HG03460 (cell line): Measurements from ENCODE around the gene LTB4R2.
A peak's percentile ranks its signal among the peaks of the same experiment; 100 is the strongest.
"Not testable (repeated sequence)": the region's sequence is repeated elsewhere in the genome, so short reads cannot be mapped to it uniquely, and the experiment has no call there.

ENCODE experiments used
- ATAC-seq: cut with Tn5 transposase; IDR thresholded peaks from one replicate; pipeline ENCODE4 v1.9.1; 2021; ENCODE audit not compliant: unreplicated experiment

Gene LTB4R2

DNA sequence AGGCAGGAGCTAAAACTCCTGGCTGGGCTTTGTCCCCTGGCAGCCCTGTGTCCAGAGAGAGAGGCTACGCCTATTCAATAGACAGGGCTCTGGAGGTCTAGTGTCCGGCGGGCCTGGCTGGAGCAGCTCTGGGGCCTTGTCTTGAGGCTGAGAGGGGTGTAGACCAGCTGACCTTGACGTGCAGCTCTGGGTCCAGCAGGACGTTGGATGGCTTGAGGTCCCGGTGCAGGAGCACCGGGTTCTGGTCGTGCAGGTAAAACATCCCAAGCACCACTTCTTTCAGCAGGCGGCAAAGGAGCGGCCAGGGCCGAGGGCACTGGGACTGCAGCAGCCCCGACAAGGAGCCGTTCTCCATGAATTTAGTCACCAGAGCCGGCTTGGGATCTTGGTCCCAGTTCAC, 28.9 kb downstream of the LTB4R2 start:
- ATAC-seq: no peak

- ATAC-seq: peak; percentile 80
Measured at GRCh38 chr14:24339284-24340151, 29.6 kb downstream of the LTB4R2 start, which contains the start of gene RIPK3. RIPK3 (minus strand) TSS chr14:24339991; CDS start chr14:24339826, 165 bp downstream.

DNA sequence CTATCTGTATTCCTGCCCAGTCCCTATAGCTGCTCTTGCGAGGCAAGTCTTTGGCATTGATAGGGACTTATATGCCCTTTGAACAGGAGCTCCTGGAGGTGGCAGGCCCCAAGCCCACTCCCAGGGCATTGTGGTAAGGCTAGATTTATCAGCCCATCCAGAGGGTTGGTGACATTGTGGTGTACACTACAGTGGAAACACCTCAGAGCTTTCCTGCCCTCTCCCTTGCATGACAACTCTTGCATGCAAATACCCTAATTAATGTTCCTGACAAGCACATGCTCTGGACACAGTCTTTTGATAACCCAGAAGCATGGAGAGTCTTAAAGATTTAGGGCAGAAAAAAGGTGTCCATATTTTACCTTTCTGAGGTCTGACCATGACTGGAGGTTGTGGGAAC, 30.7 kb downstream of the LTB4R2 start:
- ATAC-seq: no peak

GRCh38 chr14:24342889-24343288, 32.9 kb downstream of the LTB4R2 start:
- ATAC-seq: no peak

GRCh38 chr14:24343795-24344660, 34.1 kb downstream of the LTB4R2 start:
- ATAC-seq: no peak

GRCh38 chr14:24347134-24347533, 37.2 kb downstream of the LTB4R2 start:
- no peak for ATAC-seq

DNA sequence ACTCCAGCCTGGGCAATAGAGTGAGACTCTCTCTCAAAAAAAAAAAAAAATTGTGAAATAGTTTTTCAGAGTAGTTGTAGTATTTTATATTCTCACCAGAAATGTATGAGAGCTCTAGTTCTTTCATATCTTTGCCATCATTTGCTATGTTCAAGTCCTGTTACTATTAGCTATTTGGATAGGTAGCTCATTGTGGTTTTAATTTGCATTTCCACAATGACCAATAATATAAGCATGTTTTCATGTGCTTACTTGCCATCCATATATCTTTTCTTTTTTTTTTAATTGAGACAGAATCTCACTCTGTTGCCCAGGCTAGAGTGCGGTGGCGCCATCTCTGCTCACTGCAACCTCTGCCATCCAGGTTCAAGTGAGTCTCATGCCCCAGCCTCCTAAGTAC, 38.2 kb downstream of the LTB4R2 start:
- ATAC-seq: no peak

- no peak for ATAC-seq
Measured at GRCh38 chr14:24349742-24350141, 39.8 kb downstream of the LTB4R2 start.

DNA sequence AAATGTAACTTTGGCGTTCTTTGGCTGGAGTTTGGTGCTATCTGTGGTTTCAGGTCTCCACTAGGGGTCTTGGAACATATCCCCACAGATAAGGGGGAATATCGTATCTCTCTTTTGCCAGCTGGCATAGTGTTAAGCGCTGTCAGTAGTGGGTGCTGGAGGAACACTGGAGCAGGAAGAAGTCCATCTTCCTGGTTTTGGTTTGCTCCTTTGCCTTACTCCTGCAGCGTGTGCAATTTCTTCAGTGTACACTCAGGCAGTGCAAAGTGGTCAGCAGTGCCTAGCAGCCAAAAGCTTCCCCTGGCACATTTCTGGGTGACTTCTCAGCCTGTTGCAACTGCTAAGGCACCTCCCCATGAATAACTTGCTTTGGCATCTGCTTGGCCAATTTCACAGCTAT, 41.6 kb downstream of the LTB4R2 start:
- ATAC-seq: no peak

DNA sequence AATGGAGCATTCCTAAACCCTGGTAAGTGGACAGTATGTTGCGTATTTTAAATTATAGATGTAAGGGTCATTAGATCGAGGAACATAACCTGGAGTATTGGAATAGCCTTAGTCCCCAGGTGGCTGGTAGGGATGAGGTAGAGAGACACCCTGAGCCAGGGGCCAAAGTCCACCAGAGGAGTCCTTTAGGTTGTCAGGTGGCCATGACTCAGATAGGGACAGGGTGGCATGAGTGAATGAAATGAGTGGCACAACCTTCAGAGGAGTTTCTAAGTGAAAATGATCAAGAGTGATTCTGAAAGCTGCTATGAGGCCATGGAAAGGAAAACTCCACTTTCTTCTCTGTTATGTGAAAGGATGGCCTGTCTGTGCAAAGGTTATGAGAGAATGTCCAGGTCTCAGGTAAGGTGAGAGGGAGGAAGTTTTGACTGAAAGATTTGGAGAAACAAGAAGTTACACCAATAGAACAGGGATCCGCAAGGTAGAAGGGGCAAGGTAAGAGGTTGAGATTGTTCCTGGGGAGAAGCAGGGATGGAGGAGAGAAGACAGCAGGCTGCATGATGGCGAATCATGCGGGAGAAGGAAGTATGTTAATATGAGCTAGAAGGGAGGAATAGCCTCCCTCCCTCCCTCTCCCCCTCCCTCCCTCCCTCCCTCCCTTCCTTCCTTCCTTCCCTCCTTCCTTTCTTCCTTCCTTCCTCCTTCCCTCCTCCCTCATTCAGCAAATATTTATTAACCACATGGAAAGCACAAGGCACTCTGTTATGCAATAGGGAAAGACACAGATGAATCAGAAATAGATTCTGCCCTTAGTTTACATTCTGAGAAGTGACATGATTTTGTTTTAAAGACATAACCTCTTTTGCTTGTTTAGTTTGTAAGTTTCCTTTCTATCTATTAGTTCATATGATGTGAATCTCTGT, 43.9 kb downstream of the LTB4R2 start:
- ATAC-seq: no peak

- ATAC-seq: not testable (repeated sequence)
Measured at GRCh38 chr14:24354482-24354825, 44.5 kb downstream of the LTB4R2 start.

GRCh38 chr14:24355009-24355408, 45.1 kb downstream of the LTB4R2 start:
- ATAC-seq: no peak

DNA sequence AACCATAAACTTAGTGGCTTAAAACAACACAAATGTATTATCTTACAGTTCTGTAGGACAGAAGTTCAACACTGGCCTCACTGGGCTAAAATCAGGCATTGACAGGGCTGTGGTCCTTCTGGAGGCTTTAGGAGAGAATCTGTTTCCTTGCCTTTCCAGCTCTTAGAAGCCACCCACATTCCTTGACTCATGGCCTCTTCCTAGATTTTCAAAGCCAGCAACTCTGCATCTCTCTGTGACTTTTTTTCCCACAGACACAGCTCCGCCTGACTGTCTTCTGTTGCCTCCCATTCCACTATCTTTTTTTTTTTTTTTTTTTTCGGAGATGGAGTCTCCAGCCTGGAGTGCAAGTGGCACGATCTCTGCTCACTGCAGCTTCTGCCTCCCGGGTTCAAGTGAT, 46.3 kb downstream of the LTB4R2 start:
- no peak for ATAC-seq

DNA sequence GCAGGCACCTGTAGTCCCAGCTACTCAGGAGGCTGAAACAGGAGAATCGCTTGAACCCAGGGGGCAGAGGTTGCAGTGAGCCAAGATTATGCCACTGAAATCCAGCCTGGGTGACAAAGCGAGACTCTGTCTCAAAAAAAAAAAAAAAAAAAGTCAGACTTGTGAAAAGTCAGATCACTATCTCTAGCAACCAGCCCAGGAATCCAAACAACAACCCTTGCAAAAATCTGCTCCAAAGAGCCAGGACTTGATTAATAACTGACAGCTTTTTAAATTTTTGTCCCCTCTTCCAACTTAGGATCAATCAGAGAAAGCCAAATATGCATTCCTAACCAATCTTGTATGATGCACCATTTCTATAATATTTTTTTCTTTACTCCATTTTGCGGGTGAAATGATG, 50.3 kb downstream of the LTB4R2 start:
- ATAC-seq: no peak

GRCh38 chr14:24361326-24361725, 51.4 kb downstream of the LTB4R2 start:
- no peak for ATAC-seq
